ENCODE data around the gene COG2. TPM values are rescaled to one million over a fixed set of nuclear protein-coding genes. Genes with fewer than 3 reads are reported as not detected.
"Not testable (repeated sequence)": the region's sequence is repeated elsewhere in the genome, so short reads cannot be mapped to it uniquely, and the experiment has no call there.

COG2 gene
- total and polyA plus RNA-seq, 7 experiments from 2014 or later = 21.6 to 47.5 (median 35.3) TPM

DNA sequence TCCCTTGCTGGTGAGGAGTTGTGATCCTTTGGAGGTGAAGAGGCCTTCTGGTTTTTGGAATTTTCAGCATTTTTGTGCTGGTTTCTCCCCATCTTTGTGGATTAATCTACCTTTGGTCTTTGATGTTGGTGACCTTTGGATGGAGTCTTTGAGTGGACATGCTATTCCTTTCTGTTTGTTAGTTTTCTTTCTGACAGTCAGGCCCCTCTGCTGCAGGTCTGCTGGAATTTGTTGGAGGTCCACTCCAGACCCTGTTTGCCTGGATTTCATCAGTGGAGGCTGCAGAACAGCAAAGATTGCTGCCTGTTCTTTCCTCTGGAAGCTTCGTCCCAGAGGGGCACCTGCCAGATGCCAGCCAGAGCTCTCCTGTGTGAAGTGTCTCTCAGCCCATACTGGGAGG is 15.8 kb downstream of the COG2 start:
- H3K27ac Mint-ChIP-seq; H3K27ac ChIP-seq (ENCODE audit: low read depth, low read length); H3K9me3 ChIP-seq (ENCODE audit: control insufficient read depth in 2 of 3, low read length in 3 of 3); POLR2A ChIA-PET; H3K27me3 Mint-ChIP-seq; H3K4me3 ChIP-seq (ENCODE audit: low read length); H3K4me3 Mint-ChIP-seq; DNase-seq; H3K4me1 ChIP-seq (ENCODE audit: control insufficient read depth in 2 of 2, insufficient read depth in 2 of 2, low read length in 2 of 2); ATAC-seq; H3K27me3 ChIP-seq (ENCODE audit: control insufficient read depth in 2 of 2, insufficient read depth in 2 of 2, low read length in 2 of 2); H3K9me3 Mint-ChIP-seq; intact Hi-C loops (cut with micrococcal nuclease); CTCF ChIA-PET: not testable (repeated sequence)
- Mint-ChIP-seq H3K36me3 (peaks cover 5 to 42% (median 18%) of the 10 kb centered on the region in 5 donors), H3K4me1 (peaks cover 7 to 57% (median 45%) of the 10 kb centered on the region in 7 donors)
- H3K36me3 ChIP-seq (ENCODE audit: control insufficient read depth in 2 of 3, insufficient read depth in 3 of 3, low read length in 3 of 3) = peaks cover 4 to 33% (median 9%) of the 10 kb centered on the region in 3 experiments

DNA sequence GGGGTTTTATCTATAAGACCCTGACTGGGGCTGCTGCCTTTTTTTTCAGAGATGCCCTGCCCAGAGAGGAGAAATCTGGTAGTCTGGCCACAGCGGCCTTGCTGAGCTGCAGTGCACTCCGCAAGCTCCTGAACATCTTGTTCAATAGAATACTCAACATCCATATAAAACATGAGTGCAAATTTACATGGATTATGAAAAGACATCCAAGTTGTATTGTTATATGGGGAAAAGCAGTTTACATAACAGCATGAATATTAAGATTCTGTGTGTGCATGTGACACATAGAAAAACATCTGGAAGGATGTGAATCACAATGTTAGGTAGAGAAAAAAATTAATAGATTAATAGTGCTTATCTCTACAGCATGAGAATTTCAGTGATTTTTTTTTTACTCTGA is 16.4 kb downstream of the COG2 start:
- no peaks in the 10 kb centered on the region for H3K27me3 ChIP-seq (ENCODE audit: control insufficient read depth in 2 of 2, insufficient read depth in 2 of 2, low read length in 2 of 2)
- ATAC-seq = no peak
- peaks cover 7 to 51% (median 42%) of the 10 kb centered on the region in 7 donors for H3K4me1 Mint-ChIP-seq
- H3K9me3 ChIP-seq (ENCODE audit: control insufficient read depth in 2 of 3, low read length in 3 of 3) = no peaks in the 10 kb centered on the region
- no peaks in the 10 kb centered on the region for H3K27me3 Mint-ChIP-seq
- H3K36me3 ChIP-seq (ENCODE audit: control insufficient read depth in 2 of 3, insufficient read depth in 3 of 3, low read length in 3 of 3) = peaks cover 4 to 37% (median 9%) of the 10 kb centered on the region in 3 experiments
- no peak overlapping the region for H3K27ac Mint-ChIP-seq
- CTCF ChIA-PET = no interaction called here
- H3K4me3 Mint-ChIP-seq = no peak overlapping the region
- POLR2A ChIA-PET = no interaction called here
- intact Hi-C loops (cut with micrococcal nuclease) = no loop called here
- no peak overlapping the region for H3K27ac ChIP-seq (ENCODE audit: low read depth, low read length)
- H3K36me3 Mint-ChIP-seq = peaks cover 5 to 42% (median 14%) of the 10 kb centered on the region in 5 donors
- DNase-seq = no peak
- peaks cover 0 to 3% (median 0%) of the 10 kb centered on the region in 11 donors for H3K9me3 Mint-ChIP-seq
- no peak overlapping the region for H3K4me3 ChIP-seq (ENCODE audit: low read length)
- no peaks in the 10 kb centered on the region for H3K4me1 ChIP-seq (ENCODE audit: control insufficient read depth in 2 of 2, insufficient read depth in 2 of 2, low read length in 2 of 2)

DNA sequence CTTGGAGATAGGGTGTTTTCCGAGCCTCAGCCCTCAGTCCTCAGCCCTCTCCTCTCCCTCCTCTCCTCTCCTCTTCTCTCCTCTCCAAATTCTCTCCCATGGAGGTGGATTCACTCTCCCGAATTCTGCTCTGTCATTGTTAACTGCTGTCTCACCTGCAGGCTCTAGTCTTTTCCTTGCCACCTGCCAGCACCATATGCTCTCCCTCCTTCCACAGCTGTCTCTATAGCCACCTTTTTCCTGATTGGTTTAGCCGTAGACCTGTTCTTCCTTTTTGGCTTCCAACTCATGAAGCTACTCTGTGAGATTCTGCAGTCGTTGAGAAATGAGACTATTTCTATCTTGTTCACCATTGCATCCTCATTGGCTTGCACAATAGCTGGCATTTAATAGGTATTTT is 19.7 kb downstream of the COG2 start:
- H3K4me1 ChIP-seq (ENCODE audit: control insufficient read depth in 2 of 2, insufficient read depth in 2 of 2, low read length in 2 of 2) = no peaks in the 10 kb centered on the region
- intact Hi-C loops (cut with micrococcal nuclease) = no loop called here
- ChIA-PET POLR2A (interaction anchor here (0.6 kb wide), 1 partner anchor 114 kb away, joined by 3 read pairs; no protein-coding TSS in a partner anchor), CTCF (no interaction called here)
- Mint-ChIP-seq H3K27me3 (no peaks in the 10 kb centered on the region), H3K4me1 (peaks cover 5 to 23% (median 9%) of the 10 kb centered on the region in 7 donors), H3K27ac (peak overlapping the region in 2 of 9 donors; percentile 1 to 43), H3K9me3 (no peaks in the 10 kb centered on the region), H3K36me3 (peaks cover 19 to 53% (median 21%) of the 10 kb centered on the region in 5 donors), H3K4me3 (no peak overlapping the region)
- DNase-seq = no peak
- peaks cover 24 to 66% (median 30%) of the 10 kb centered on the region in 3 experiments for H3K36me3 ChIP-seq (ENCODE audit: control insufficient read depth in 2 of 3, insufficient read depth in 3 of 3, low read length in 3 of 3)
- no peak for ATAC-seq
- H3K9me3 ChIP-seq (ENCODE audit: control insufficient read depth in 2 of 3, low read length in 3 of 3) = no peaks in the 10 kb centered on the region
- no peaks in the 10 kb centered on the region for H3K27me3 ChIP-seq (ENCODE audit: control insufficient read depth in 2 of 2, insufficient read depth in 2 of 2, low read length in 2 of 2)
- no peak overlapping the region for H3K4me3 ChIP-seq (ENCODE audit: low read length)
- no peak overlapping the region for H3K27ac ChIP-seq (ENCODE audit: low read depth, low read length)

DNA sequence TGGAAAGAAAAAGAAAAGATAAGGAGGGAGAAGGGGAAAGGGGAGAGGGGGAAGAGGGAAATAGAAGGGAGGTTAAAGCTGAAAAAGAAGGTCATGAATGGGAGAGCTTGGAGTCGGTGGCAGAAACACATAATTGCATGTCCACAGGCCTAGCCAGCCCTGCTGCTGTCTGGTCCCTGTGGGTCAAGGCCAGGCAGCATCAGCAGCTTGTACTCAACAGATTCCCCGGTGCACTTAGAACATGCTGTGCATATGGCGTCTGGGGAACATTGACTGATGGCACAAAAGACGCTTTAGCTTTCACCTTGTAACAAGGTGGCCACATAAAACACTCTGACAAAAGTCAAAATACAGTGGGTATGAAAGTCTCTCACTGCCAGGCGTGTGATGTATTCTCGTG is 25.9 kb downstream of the COG2 start:
- Histone ChIP-seq H3K36me3 (ENCODE audit: control insufficient read depth in 2 of 3, insufficient read depth in 3 of 3, low read length in 3 of 3) (peaks cover 33 to 80% (median 35%) of the 10 kb centered on the region in 3 experiments), H3K4me1 (ENCODE audit: control insufficient read depth in 2 of 2, insufficient read depth in 2 of 2, low read length in 2 of 2) (no peaks in the 10 kb centered on the region), H3K27ac (ENCODE audit: low read depth, low read length) (no peak overlapping the region), H3K9me3 (ENCODE audit: control insufficient read depth in 2 of 3, low read length in 3 of 3) (no peaks in the 10 kb centered on the region), H3K4me3 (ENCODE audit: low read length) (no peak overlapping the region), H3K27me3 (ENCODE audit: control insufficient read depth in 2 of 2, insufficient read depth in 2 of 2, low read length in 2 of 2) (no peaks in the 10 kb centered on the region)
- Mint-ChIP-seq H3K36me3 (peaks cover 23 to 64% (median 47%) of the 10 kb centered on the region in 5 donors), H3K9me3 (no peaks in the 10 kb centered on the region), H3K27me3 (no peaks in the 10 kb centered on the region), H3K4me3 (no peak overlapping the region), H3K4me1 (peaks cover 0 to 4% (median 0%) of the 10 kb centered on the region in 7 donors), H3K27ac (no peak overlapping the region)
- no peak for ATAC-seq
- no peak for DNase-seq
- ChIA-PET CTCF (no interaction called here), POLR2A (no interaction called here)
- intact Hi-C loops (cut with micrococcal nuclease) = no loop called here

DNA sequence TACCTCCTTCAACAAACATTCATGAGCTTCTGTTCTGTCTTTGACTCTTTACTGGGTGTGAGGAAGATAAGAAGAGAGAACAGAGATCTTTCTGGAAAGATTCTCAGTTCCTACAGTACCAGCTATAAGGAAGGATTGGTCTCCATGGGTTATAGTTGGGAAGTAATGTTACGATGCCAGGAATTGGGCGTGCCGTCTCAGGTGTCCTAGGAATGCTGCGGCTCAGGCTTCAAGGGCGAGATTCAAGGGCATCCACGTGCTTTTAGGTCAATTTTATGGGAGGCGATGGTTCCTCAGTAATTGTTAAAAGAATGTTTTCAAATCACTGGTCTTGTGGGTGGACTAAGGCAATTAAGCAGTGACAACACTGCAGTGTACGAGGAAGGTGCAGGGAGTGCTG is 27.3 kb downstream of the COG2 start:
- Mint-ChIP-seq H3K27ac (peak overlapping the region in 2 of 9 donors; percentile 24 to 61), H3K4me3 (no peak overlapping the region), H3K36me3 (peaks cover 25 to 66% (median 50%) of the 10 kb centered on the region in 5 donors), H3K4me1 (peaks cover 0 to 4% (median 0%) of the 10 kb centered on the region in 7 donors), H3K27me3 (no peaks in the 10 kb centered on the region), H3K9me3 (no peaks in the 10 kb centered on the region)
- Histone ChIP-seq H3K4me3 (ENCODE audit: low read length) (no peak overlapping the region), H3K27me3 (ENCODE audit: control insufficient read depth in 2 of 2, insufficient read depth in 2 of 2, low read length in 2 of 2) (no peaks in the 10 kb centered on the region), H3K4me1 (ENCODE audit: control insufficient read depth in 2 of 2, insufficient read depth in 2 of 2, low read length in 2 of 2) (no peaks in the 10 kb centered on the region), H3K9me3 (ENCODE audit: control insufficient read depth in 2 of 3, low read length in 3 of 3) (no peaks in the 10 kb centered on the region), H3K27ac (ENCODE audit: low read depth, low read length) (no peak overlapping the region), H3K36me3 (ENCODE audit: control insufficient read depth in 2 of 3, insufficient read depth in 3 of 3, low read length in 3 of 3) (peaks cover 30 to 83% (median 31%) of the 10 kb centered on the region in 3 experiments)
- DNase-seq = no peak
- ChIA-PET CTCF (no interaction called here), POLR2A (no interaction called here)
- intact Hi-C loops (cut with micrococcal nuclease) = no loop called here
- no peak for ATAC-seq

DNA sequence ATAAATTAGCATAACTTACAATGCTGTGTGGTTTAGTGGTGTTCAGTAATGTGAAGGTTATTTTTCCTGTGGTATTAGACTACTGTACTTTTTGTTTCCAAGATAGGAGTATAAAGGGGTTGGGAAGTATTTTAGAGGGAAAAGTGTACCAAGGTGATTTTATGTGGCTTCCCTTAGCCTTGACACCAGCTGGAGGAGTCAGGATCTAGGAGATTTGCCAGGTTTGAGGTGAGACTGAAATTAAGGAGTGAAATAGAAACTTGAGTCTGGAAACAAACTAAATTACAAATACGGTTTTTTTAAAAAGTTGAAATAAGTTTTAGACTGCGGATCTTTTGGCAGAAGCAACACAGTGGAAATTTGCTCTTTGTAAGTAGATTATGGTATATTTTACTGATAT is 32.3 kb downstream of the COG2 start:
- H3K36me3 ChIP-seq (ENCODE audit: control insufficient read depth in 2 of 3, insufficient read depth in 3 of 3, low read length in 3 of 3) = peaks cover 6 to 80% (median 8%) of the 10 kb centered on the region in 3 experiments
- CTCF ChIA-PET = no interaction called here
- intact Hi-C loops (cut with micrococcal nuclease) = no loop called here
- POLR2A ChIA-PET = no interaction called here
- no peak overlapping the region for H3K27ac ChIP-seq (ENCODE audit: low read depth, low read length)
- H3K4me1 Mint-ChIP-seq = peaks cover 0 to 4% (median 0%) of the 10 kb centered on the region in 7 donors
- no peaks in the 10 kb centered on the region for H3K27me3 ChIP-seq (ENCODE audit: control insufficient read depth in 2 of 2, insufficient read depth in 2 of 2, low read length in 2 of 2)
- no peak for DNase-seq
- H3K9me3 Mint-ChIP-seq = no peaks in the 10 kb centered on the region
- no peaks in the 10 kb centered on the region for H3K27me3 Mint-ChIP-seq
- H3K4me1 ChIP-seq (ENCODE audit: control insufficient read depth in 2 of 2, insufficient read depth in 2 of 2, low read length in 2 of 2) = no peaks in the 10 kb centered on the region
- H3K4me3 Mint-ChIP-seq = no peak overlapping the region
- H3K4me3 ChIP-seq (ENCODE audit: low read length) = no peak overlapping the region
- H3K9me3 ChIP-seq (ENCODE audit: control insufficient read depth in 2 of 3, low read length in 3 of 3) = no peaks in the 10 kb centered on the region
- no peak for ATAC-seq
- H3K36me3 Mint-ChIP-seq = peaks cover 34 to 63% (median 47%) of the 10 kb centered on the region in 5 donors
- H3K27ac Mint-ChIP-seq = peak overlapping the region in 1 of 9 donors; percentile 59

DNA sequence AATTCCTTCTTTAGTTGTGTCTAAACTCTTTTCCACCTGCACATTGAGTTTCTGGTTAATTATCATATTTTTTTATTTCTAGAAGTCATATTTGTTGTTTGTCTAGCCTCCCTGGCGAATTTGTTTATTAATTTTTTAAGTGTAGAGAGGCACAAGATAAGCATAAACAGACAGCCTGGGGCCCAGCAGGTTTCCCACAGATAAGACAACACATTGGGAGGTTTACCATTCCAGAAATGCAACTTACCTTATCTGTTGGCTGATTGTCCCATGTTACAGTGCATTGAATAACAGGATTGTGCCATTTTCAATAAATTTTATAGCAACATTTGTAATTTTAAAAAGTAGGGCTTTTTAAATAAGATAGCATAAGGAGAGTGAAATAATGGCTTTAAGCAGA is 34.9 kb downstream of the COG2 start:
- Histone ChIP-seq H3K9me3 (ENCODE audit: control insufficient read depth in 2 of 3, low read length in 3 of 3) (no peaks in the 10 kb centered on the region), H3K4me1 (ENCODE audit: control insufficient read depth in 2 of 2, insufficient read depth in 2 of 2, low read length in 2 of 2) (no peaks in the 10 kb centered on the region), H3K27me3 (ENCODE audit: control insufficient read depth in 2 of 2, insufficient read depth in 2 of 2, low read length in 2 of 2) (no peaks in the 10 kb centered on the region), H3K4me3 (ENCODE audit: low read length) (no peak overlapping the region), H3K36me3 (ENCODE audit: control insufficient read depth in 2 of 3, insufficient read depth in 3 of 3, low read length in 3 of 3) (peaks cover 3 to 85% (median 13%) of the 10 kb centered on the region in 3 experiments), H3K27ac (ENCODE audit: low read depth, low read length) (no peak overlapping the region)
- Mint-ChIP-seq H3K27me3 (no peaks in the 10 kb centered on the region), H3K4me3 (no peak overlapping the region), H3K36me3 (peaks cover 26 to 54% (median 42%) of the 10 kb centered on the region in 5 donors), H3K4me1 (peaks cover 0 to 5% (median 0%) of the 10 kb centered on the region in 7 donors), H3K27ac (peak overlapping the region in 1 of 9 donors; percentile 43), H3K9me3 (no peaks in the 10 kb centered on the region)
- POLR2A ChIA-PET = no interaction called here
- intact Hi-C loops (cut with micrococcal nuclease) = no loop called here
- no peak for DNase-seq
- no peak for ATAC-seq
- CTCF ChIA-PET = no interaction called here
